Naive thymus-derived CD4-positive, alpha-beta T cell (primary cell): Measurements from ENCODE around the gene TSGA10. TPM values are rescaled to one million over a fixed set of nuclear protein-coding genes. Genes with fewer than 3 reads are reported as not detected.

ENCODE experiments used
- ATAC-seq: fragments of 150-1000 bp; cut with Tn5 transposase; 2 replicates; pipeline ENCODE4 v1.10.0; 2021; ENCODE audit warnings: mild to moderate bottlenecking, moderate library complexity
- CTCF ChIA-PET: fragments of 350-600 bp; sonication (Branson Sonifier 250); formaldehyde crosslinking; loops from one replicate; lab custom pipeline; 2021; ENCODE audit warnings: antibody characterized with exemption; lab: Charles Lee
- POLR2A ChIA-PET: fragments of 350-600 bp; sonication (Branson Sonifier 250); formaldehyde crosslinking; loops from one replicate; lab custom pipeline; 2021; ENCODE audit warnings: antibody characterized with exemption, inconsistent platforms; lab: Charles Lee
- DNase-seq, 9 donors: peaks; one replicate each; pipeline versions ENCODE4 v3.0.0 to v3.0.0-alpha.2; 2020 to 2022; ENCODE audit warnings: mixed read lengths in 1 of 9
- H3K27ac ChIP-seq: one replicate; pipeline ENCODE4 v1.7.0; 2013; ENCODE audit warnings: mild to moderate bottlenecking, low read depth, low read length, moderate library complexity
- H3K27me3 ChIP-seq, 2 donors: one replicate each; pipeline ENCODE4 v1.7.0; 2013; ENCODE audit warnings: low read length in 2 of 2, mild to moderate bottlenecking in 2 of 2, moderate library complexity in 2 of 2; ENCODE audit not compliant: control insufficient read depth in 2 of 2, insufficient read depth in 2 of 2
- H3K36me3 ChIP-seq, 3 experiments: 1 replicate in 2 of 3; 2 replicates in 1 of 3; pipeline ENCODE4 v1.7.0; 2013; ENCODE audit warnings: low read length in 3 of 3, mild to moderate bottlenecking in 3 of 3, moderate library complexity in 1 of 3; ENCODE audit not compliant: insufficient read depth in 3 of 3, control insufficient read depth in 2 of 3
- H3K4me1 ChIP-seq, 2 donors: one replicate each; pipeline ENCODE4 v1.7.0; 2013; ENCODE audit warnings: low read length in 2 of 2, mild to moderate bottlenecking in 2 of 2, moderate library complexity in 1 of 2; ENCODE audit not compliant: control insufficient read depth in 2 of 2, insufficient read depth in 2 of 2
- H3K4me3 ChIP-seq: 2 replicates; pipeline ENCODE4 v1.7.0; 2013; ENCODE audit warnings: mild to moderate bottlenecking, low read length
- H3K9me3 ChIP-seq, 3 experiments: 1 replicate in 2 of 3; 2 replicates in 1 of 3; pipeline ENCODE4 v1.7.0; 2013; ENCODE audit warnings: low read length in 3 of 3; ENCODE audit not compliant: control insufficient read depth in 2 of 3
- H3K27ac Mint-ChIP-seq, 9 donors: one replicate each; pipeline ENCODE4 v1.8.0; 2020 to 2022; ENCODE audit warnings: mixed read lengths in 9 of 9, mild to moderate bottlenecking in 8 of 9, moderate library complexity in 5 of 9, inconsistent platforms in 2 of 9
- H3K27me3 Mint-ChIP-seq, 5 donors: one replicate each; pipeline ENCODE4 v1.8.0; 2021 to 2022; ENCODE audit warnings: mixed read lengths in 5 of 5, mild to moderate bottlenecking in 1 of 5
- H3K36me3 Mint-ChIP-seq, 5 donors: one replicate each; pipeline ENCODE4 v1.8.0; 2020 to 2022; ENCODE audit warnings: mixed read lengths in 5 of 5, mild to moderate bottlenecking in 3 of 5, inconsistent platforms in 1 of 5
- H3K4me1 Mint-ChIP-seq, 7 donors: one replicate each; pipeline ENCODE4 v1.8.0; 2020 to 2022; ENCODE audit warnings: mixed read lengths in 7 of 7, mild to moderate bottlenecking in 3 of 7, inconsistent platforms in 1 of 7
- H3K4me3 Mint-ChIP-seq, 10 donors: one replicate each; pipeline ENCODE4 v1.8.0; 2020 to 2022; ENCODE audit warnings: mild to moderate bottlenecking in 10 of 10, mixed read lengths in 10 of 10, moderate library complexity in 6 of 10, inconsistent platforms in 2 of 10
- H3K9me3 Mint-ChIP-seq, 11 donors: one replicate each; pipeline ENCODE4 v1.8.0; 2020 to 2022; ENCODE audit warnings: mixed read lengths in 11 of 11, mild to moderate bottlenecking in 4 of 11, inconsistent platforms in 1 of 11, moderate library complexity in 1 of 11
- intact Hi-C, 2 donors: fragments of 100-400 bp; cut with micrococcal nuclease; formaldehyde crosslinking; loops; one replicate each; pipeline ENCODE4 v1.15.1; 2023
- polyA plus RNA-seq, 2 donors: library from polyadenylated mRNA; unstranded; fragments of 300-500 nt; fragmentation: Illumina TruSeq; gene quantifications; one replicate each; pipeline ENCODE4 v1.2.3, GENCODE V29; 2021
- total RNA-seq, 6 experiments: library from RNA in 5 of 6; stranded (reverse) in 5 of 6; gene quantifications; 1 replicate in 5 of 6; 2 replicates in 1 of 6; pipeline ENCODE4 v1.2.3 and lab custom pipeline; 2021 to 2026

TSGA10 gene
- total and polyA plus RNA-seq, 7 experiments from 2014 or later: 3.5 to 31.7 (median 18.6) TPM

DNA sequence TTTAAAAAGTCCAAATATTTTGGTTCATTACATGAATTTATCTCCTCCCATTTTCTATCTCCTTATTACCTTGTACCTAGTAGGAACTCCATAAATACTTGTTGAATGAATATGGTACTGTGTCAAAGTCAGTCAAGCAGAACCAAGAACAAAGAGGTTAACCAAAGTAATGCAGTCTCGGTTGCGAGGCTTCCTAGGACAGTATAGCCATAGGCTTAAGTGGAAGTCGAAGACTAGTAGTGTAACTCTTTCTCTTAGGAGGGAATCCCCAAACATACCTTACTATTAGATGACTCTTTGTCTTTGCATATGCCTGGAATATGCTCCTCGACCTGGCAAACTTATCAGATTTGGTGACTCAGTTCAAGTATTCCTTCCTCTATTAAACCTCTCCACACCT is 4.9 kb upstream of the TSGA10 start:
- peaks cover 14 to 39% (median 26%) of the 10 kb centered on the region in 5 donors for H3K36me3 Mint-ChIP-seq
- H3K4me3 Mint-ChIP-seq: no peak overlapping the region
- no peak overlapping the region for H3K4me3 ChIP-seq
- peaks cover 5 to 32% (median 10%) of the 10 kb centered on the region in 3 experiments for H3K36me3 ChIP-seq
- H3K27me3 ChIP-seq: no peaks in the 10 kb centered on the region
- ATAC-seq (no peak), DNase-seq (no peak)
- CTCF ChIA-PET: interaction anchor here (1.4 kb wide), 1 partner anchor 21 kb away, joined by 5 read pairs; the partner anchor contains the start of gene MITD1
- no peaks in the 10 kb centered on the region for H3K9me3 Mint-ChIP-seq
- peaks cover 21 to 52% (median 43%) of the 10 kb centered on the region in 7 donors for H3K4me1 Mint-ChIP-seq
- H3K27ac Mint-ChIP-seq: peak overlapping the region in 7 of 9 donors; percentile 12 to 87 (median 32)
- peaks cover 5 to 6% of the 10 kb centered on the region in 2 donors for H3K4me1 ChIP-seq
- POLR2A ChIA-PET: interaction anchor here (1.1 to 1.7 kb wide), 2 partner anchors 18 to 177 kb away, joined by 3 to 5 read pairs; partner anchors contain the start of genes C2orf15 and EIF5B
- H3K27ac ChIP-seq: no peak overlapping the region
- no peaks in the 10 kb centered on the region for H3K27me3 Mint-ChIP-seq
- H3K9me3 ChIP-seq: no peaks in the 10 kb centered on the region
- intact Hi-C loops: loop anchor here (10.0 kb wide), 5 partner anchors 335 to 1495 kb away; partner anchors contain the start of genes ACTR1B (in 1 of the 2), C2orf92 (in 1 of the 2), COA5 (in 1 of the 2) and INPP4A (in 1 of the 2)

DNA sequence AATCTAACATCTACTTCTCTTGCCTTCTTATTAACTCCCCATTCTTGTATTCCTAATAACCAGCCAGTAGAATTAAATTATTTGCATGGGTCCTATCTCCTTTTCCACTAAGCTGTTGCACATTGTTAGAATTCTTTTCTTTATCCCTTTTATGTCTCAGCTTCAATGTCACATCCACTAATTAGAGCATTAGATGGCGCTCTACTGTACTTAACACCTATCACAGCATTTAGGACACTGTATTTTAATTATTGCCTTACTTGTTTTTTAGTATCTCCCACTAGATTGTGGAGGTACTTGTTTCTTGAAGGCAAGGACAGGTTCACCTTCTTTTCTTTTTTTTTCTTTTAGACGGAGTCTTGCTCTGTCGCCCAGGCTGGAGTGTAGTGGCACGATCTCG is 3.9 kb upstream of the TSGA10 start:
- Histone ChIP-seq H3K27me3 (no peaks in the 10 kb centered on the region), H3K4me1 (peaks cover 13 to 14% of the 10 kb centered on the region in 2 donors), H3K4me3 (no peak overlapping the region), H3K27ac (peak overlapping the region; percentile 19), H3K36me3 (peaks cover 5 to 32% (median 10%) of the 10 kb centered on the region in 3 experiments), H3K9me3 (no peaks in the 10 kb centered on the region)
- Mint-ChIP-seq H3K4me3 (peak overlapping the region in 1 of 10 donors; percentile 59), H3K36me3 (peaks cover 14 to 35% (median 26%) of the 10 kb centered on the region in 5 donors), H3K27ac (peak overlapping the region in 5 of 9 donors; percentile 34 to 75 (median 63)), H3K9me3 (no peaks in the 10 kb centered on the region), H3K4me1 (peaks cover 21 to 48% (median 40%) of the 10 kb centered on the region in 7 donors), H3K27me3 (no peaks in the 10 kb centered on the region)
- intact Hi-C loops: loop anchor here (10.0 kb wide), 5 partner anchors 336 to 1494 kb away; partner anchors contain the start of genes ACTR1B (in 1 of the 2), C2orf92 (in 1 of the 2), COA5 (in 1 of the 2) and INPP4A (in 1 of the 2)
- ATAC-seq: no peak
- no peak for DNase-seq
- POLR2A ChIA-PET: interaction anchor here (0.7 to 2.2 kb wide), 4 partner anchors 17 to 178 kb away, joined by 3 to 14 read pairs (median 4); partner anchors contain the start of genes C2orf15 and EIF5B
- CTCF ChIA-PET: interaction anchor here (1.4 kb wide), 1 partner anchor 22 kb away, joined by 5 read pairs; the partner anchor contains the start of gene MITD1

DNA sequence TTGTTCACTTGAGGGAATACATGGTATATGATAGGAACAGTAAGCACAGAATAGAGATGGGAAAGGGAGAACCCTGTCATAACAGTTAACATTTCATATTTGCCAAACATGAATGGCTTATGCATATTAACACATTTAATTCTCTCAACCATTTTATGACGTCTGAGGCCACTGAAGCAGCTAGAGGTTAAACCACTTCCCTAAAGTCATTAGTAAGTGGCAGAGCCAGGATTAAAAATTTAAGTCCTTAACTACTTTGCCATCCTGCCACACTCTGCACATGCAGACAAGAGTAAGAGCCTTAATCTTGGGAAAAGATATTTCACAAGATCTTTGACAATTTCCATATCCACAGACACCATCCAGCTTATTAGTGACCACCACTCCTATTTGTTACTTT is 2.1 kb upstream of the TSGA10 start:
- Mint-ChIP-seq H3K27me3 (no peaks in the 10 kb centered on the region), H3K4me1 (peaks cover 21 to 47% (median 38%) of the 10 kb centered on the region in 7 donors), H3K9me3 (no peaks in the 10 kb centered on the region), H3K36me3 (peaks cover 14 to 26% (median 21%) of the 10 kb centered on the region in 5 donors), H3K4me3 (peak overlapping the region in 6 of 10 donors; percentile 26 to 79 (median 52)), H3K27ac (peak overlapping the region in 4 of 9 donors; percentile 34 to 70 (median 59))
- DNase-seq (no peak), ATAC-seq (no peak)
- Histone ChIP-seq H3K36me3 (peaks cover 5 to 23% (median 10%) of the 10 kb centered on the region in 3 experiments), H3K9me3 (no peaks in the 10 kb centered on the region), H3K4me1 (peaks cover 15 to 18% of the 10 kb centered on the region in 2 donors), H3K27ac (peak overlapping the region; percentile 19), H3K27me3 (no peaks in the 10 kb centered on the region), H3K4me3 (no peak overlapping the region)
- ChIA-PET CTCF (no interaction called here), POLR2A (interaction anchor here (1.6 to 3.8 kb wide), 3 partner anchors 10 to 24 kb away, joined by 4 to 31 read pairs (median 14); partner anchors contain the start of genes C2orf15, MITD1 and MRPL30)
- intact Hi-C loops: loop anchor here (10.0 kb wide), 5 partner anchors 338 to 1492 kb away; partner anchors contain the start of genes ACTR1B (in 1 of the 2), C2orf92 (in 1 of the 2), COA5 (in 1 of the 2) and INPP4A (in 1 of the 2)

DNA sequence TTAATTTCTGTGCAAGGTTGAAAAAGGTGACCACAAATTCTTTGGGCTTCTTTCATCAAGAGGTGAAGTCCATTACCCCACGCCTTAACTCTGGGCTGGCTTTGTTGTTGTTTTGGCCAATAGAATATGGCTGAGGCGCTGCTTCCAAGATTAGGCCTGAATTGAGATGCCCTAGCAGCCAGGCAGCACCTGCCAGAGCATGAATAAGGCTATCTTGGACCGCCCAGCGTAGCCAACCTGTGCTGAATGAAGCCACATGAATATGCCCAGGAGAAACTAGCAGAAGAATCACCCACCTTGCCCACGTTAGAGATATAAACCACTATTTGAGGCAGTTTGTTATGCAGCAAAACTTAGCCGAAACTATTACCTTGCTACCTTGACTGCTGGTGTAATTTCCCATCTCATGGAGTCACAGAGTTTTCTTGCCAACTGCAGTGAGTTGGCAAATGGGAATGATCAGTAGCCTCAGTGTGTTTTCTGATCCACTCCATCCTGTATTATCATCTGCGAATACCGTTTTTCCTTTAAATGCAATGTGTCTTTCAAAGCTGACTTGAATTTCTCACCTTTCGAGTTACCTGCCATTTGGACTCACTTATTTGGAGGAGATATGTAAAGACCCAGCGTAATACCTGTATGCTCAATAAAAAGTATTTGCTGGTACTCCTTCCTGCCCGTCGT is 679 bp downstream of the TSGA10 start:
- POLR2A ChIA-PET: interaction anchor here (1.0 to 5.7 kb wide), 7 partner anchors 12 to 383 kb away, joined by 4 to 101 read pairs (median 5); partner anchors contain the start of genes C2orf15, EIF5B, MITD1 and MRPL30
- Mint-ChIP-seq H3K27me3 (no peaks in the 10 kb centered on the region), H3K4me3 (peak overlapping the region in 1 of 10 donors; percentile 93), H3K4me1 (peaks cover 25 to 49% (median 33%) of the 10 kb centered on the region in 7 donors), H3K27ac (peak overlapping the region in 2 of 9 donors; percentile 96 to 97), H3K36me3 (peaks cover 12 to 24% (median 19%) of the 10 kb centered on the region in 5 donors), H3K9me3 (no peaks in the 10 kb centered on the region)
- Histone ChIP-seq H3K27ac (peak overlapping the region; percentile 92), H3K4me3 (peak overlapping the region; percentile 83), H3K4me1 (peaks cover 15 to 18% of the 10 kb centered on the region in 2 donors), H3K9me3 (no peaks in the 10 kb centered on the region), H3K27me3 (no peaks in the 10 kb centered on the region), H3K36me3 (peaks cover 4 to 16% (median 5%) of the 10 kb centered on the region in 3 experiments)
- intact Hi-C loops: loop anchor here (1.0 to 10.0 kb wide), 8 partner anchors 13 to 1489 kb away; partner anchors contain the start of genes C2orf15 (in 2 of the 2), ACTR1B (in 1 of the 2), C2orf92 (in 1 of the 2) and COA5 (in 1 of the 2)
- CTCF ChIA-PET: interaction anchor here (0.6 kb wide), 1 partner anchor 232 kb away, joined by 8 read pairs; no protein-coding TSS in a partner anchor
- DNase-seq: no peak
- no peak for ATAC-seq

DNA sequence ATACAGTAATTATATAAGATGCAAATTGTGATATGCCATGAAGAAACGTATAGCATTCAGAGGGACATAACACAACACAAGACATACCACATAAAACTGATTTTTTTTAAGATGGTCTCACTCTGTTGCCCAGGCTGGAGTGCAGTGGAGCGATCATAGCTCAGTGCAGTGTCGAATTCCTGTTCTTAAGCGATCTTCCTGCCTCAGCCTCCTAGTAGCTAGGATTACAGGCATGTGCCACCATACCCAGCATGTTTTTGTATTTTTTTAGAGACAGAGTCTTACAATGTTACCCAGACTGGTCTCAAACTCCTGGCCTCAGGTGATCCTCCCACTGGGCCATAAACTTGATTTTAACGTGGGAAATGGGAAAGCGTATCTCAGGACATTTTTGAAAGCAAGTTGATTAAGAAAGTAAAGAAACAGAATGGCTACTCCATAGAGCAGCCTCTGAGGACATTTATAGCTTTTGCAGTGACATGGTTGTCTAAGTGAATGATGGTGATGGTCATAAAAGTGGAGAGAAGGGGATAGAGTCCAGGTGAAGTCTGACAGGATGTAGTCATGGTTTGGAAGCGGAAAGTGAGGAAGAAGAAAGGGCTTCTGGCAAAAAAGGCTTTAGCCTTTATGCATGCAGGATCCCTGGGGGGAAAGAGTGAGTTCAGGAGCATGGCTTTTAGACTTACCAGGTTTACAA is 2.4 kb downstream of the TSGA10 start:
- Mint-ChIP-seq H3K4me1 (peaks cover 22 to 37% (median 26%) of the 10 kb centered on the region in 7 donors), H3K36me3 (peaks cover 5 to 15% (median 13%) of the 10 kb centered on the region in 5 donors), H3K27me3 (no peaks in the 10 kb centered on the region), H3K9me3 (no peaks in the 10 kb centered on the region), H3K4me3 (no peak overlapping the region), H3K27ac (no peak overlapping the region)
- POLR2A ChIA-PET: interaction anchor here (5.7 kb wide), 1 partner anchor 10 kb away, joined by 101 read pairs; the partner anchor contains the start of gene C2orf15
- Histone ChIP-seq H3K27me3 (no peaks in the 10 kb centered on the region), H3K27ac (peak overlapping the region; percentile 14), H3K4me3 (no peak overlapping the region), H3K4me1 (peaks cover 15 to 18% of the 10 kb centered on the region in 2 donors), H3K36me3 (peaks cover 0 to 7% (median 1%) of the 10 kb centered on the region in 3 experiments), H3K9me3 (no peaks in the 10 kb centered on the region)
- CTCF ChIA-PET: no interaction called here
- no peak for ATAC-seq
- intact Hi-C loops: loop anchor here (10.0 kb wide), 5 partner anchors 342 to 1488 kb away; partner anchors contain the start of genes ACTR1B (in 1 of the 2), C2orf92 (in 1 of the 2), COA5 (in 1 of the 2) and INPP4A (in 1 of the 2)
- DNase-seq: no peak
